ENCODE results near the gene UBE3A. TPM values are rescaled to one million over a fixed set of nuclear protein-coding genes. Genes with fewer than 3 reads are reported as not detected.
"Not testable (repeated sequence)": the region's sequence is repeated elsewhere in the genome, so short reads cannot be mapped to it uniquely, and the experiment has no call there.

The UBE3A gene
- total RNA-seq, 2 donors from 2014 or later, result 26.7 to 38.9 TPM

GRCh38 chr15:25415217-25415616 is 23.6 kb downstream of the UBE3A start:
- DNase-seq, result no peak
- no peaks in the 10 kb centered on the region for H3K36me3 ChIP-seq (replicated peaks in 1 of 2; ENCODE audit: insufficient read depth in 1 of 2, low read depth in 2 of 2)
- no peaks in the 10 kb centered on the region for H3K27me3 ChIP-seq
- no peaks in the 10 kb centered on the region for H3K9me3 ChIP-seq
- no peak for ATAC-seq
- no peak overlapping the region for H3K4me3 ChIP-seq
- intact Hi-C loops (cut with DNase I), result no loop called here
- H3K27ac ChIP-seq, result no peak overlapping the region
- WGBS, 2 donors, result 97 to 100% methylated on average over 1 of the region's 1 CpG
- no peak for TF ChIP-seq POLR2A (IDR thresholded peaks at IDR 0.05)
- no peak for TF ChIP-seq CTCF (IDR thresholded peaks at IDR 0.05)
- H3K4me1 ChIP-seq, result peaks cover 23% of the 10 kb centered on the region

GRCh38 chr15:25410649-25411048 is 28.2 kb downstream of the UBE3A start:
- Histone ChIP-seq H3K27me3 (no peaks in the 10 kb centered on the region), H3K4me1 (peaks cover 44% of the 10 kb centered on the region), H3K36me3 (replicated peaks in 1 of 2; ENCODE audit: insufficient read depth in 1 of 2, low read depth in 2 of 2) (no peaks in the 10 kb centered on the region), H3K27ac (no peak overlapping the region), H3K9me3 (no peaks in the 10 kb centered on the region), H3K4me3 (no peak overlapping the region)
- ATAC-seq (no peak), DNase-seq (no peak)
- intact Hi-C loops (cut with DNase I), result no loop called here
- WGBS, 2 donors, result 93 to 96% methylated on average over 2 of the region's 2 CpGs
- TF ChIP-seq POLR2A (IDR thresholded peaks at IDR 0.05), result no peak
- TF ChIP-seq CTCF (IDR thresholded peaks at IDR 0.05), result no peak

- H3K9me3 ChIP-seq; ATAC-seq; H3K27ac ChIP-seq; intact Hi-C loops (cut with DNase I); DNase-seq; H3K27me3 ChIP-seq; H3K4me3 ChIP-seq; H3K36me3 ChIP-seq (replicated peaks in 1 of 2; ENCODE audit: insufficient read depth in 1 of 2, low read depth in 2 of 2): not testable (repeated sequence)
- WGBS, 2 donors, result 72 to 74% methylated on average over 4 of the region's 4 CpGs
- peaks cover 44% of the 10 kb centered on the region for H3K4me1 ChIP-seq
Measured at GRCh38 chr15:25409731-25410130, 29.1 kb downstream of the UBE3A start.

- Histone ChIP-seq H3K27ac (peak overlapping the region in 1 of 4 donors; percentile 21), H3K4me1 (peaks cover 44% of the 10 kb centered on the region), H3K4me3 (no peak overlapping the region), H3K9me3 (no peaks in the 10 kb centered on the region), H3K36me3 (replicated peaks in 1 of 2; ENCODE audit: insufficient read depth in 1 of 2, low read depth in 2 of 2) (peaks cover 0 to 2% of the 10 kb centered on the region in 2 donors), H3K27me3 (no peaks in the 10 kb centered on the region)
- DNase-seq (no peak), ATAC-seq (no peak)
- intact Hi-C loops (cut with DNase I), result no loop called here
- TF ChIP-seq POLR2A (IDR thresholded peaks at IDR 0.05) (no peak), CTCF (IDR thresholded peaks at IDR 0.05) (no peak)
- 45 to 52% methylated on average over 2 of the region's 2 CpGs for WGBS, 2 donors
Measured at GRCh38 chr15:25408929-25409328, 29.9 kb downstream of the UBE3A start.

- peaks cover 0 to 2% of the 10 kb centered on the region in 2 donors for H3K36me3 ChIP-seq (replicated peaks in 1 of 2; ENCODE audit: insufficient read depth in 1 of 2, low read depth in 2 of 2)
- ATAC-seq (no peak), DNase-seq (no peak)
- no peak for TF ChIP-seq POLR2A (IDR thresholded peaks at IDR 0.05)
- TF ChIP-seq CTCF (IDR thresholded peaks at IDR 0.05), result no peak
- 34 to 44% methylated on average over 2 of the region's 2 CpGs for WGBS, 2 donors
- no peak overlapping the region for H3K4me3 ChIP-seq
- no peaks in the 10 kb centered on the region for H3K27me3 ChIP-seq
- no peaks in the 10 kb centered on the region for H3K9me3 ChIP-seq
- no peak overlapping the region for H3K27ac ChIP-seq
- H3K4me1 ChIP-seq, result peaks cover 44% of the 10 kb centered on the region
- intact Hi-C loops (cut with DNase I), result no loop called here
Measured at GRCh38 chr15:25408428-25408827, 30.4 kb downstream of the UBE3A start.

All from body of pancreas (tissue), 4 donors.